Lower leg skin (tissue), 3 donors: ENCODE data around the gene KRTAP9-3.

Experiments
- POLR2A ChIP-seq, 2 donors: fragments of 450-650 bp; IDR thresholded peaks; one replicate each; pipeline ENCODE4 v1.6.1; 2016 to 2017; ENCODE audit warnings: antibody characterized with exemption in 2 of 2, mild to moderate bottlenecking in 1 of 2, moderate library complexity in 1 of 2
- TF ChIP-seq, protein P1 (sequence below), 3 donors: fragments of 450-650 bp; IDR thresholded peaks; one replicate each; pipeline ENCODE4 v1.5.1; 2016; ENCODE audit warnings: antibody characterized with exemption in 3 of 3, mild to moderate bottlenecking in 3 of 3, moderate library complexity in 2 of 3

DNA sequence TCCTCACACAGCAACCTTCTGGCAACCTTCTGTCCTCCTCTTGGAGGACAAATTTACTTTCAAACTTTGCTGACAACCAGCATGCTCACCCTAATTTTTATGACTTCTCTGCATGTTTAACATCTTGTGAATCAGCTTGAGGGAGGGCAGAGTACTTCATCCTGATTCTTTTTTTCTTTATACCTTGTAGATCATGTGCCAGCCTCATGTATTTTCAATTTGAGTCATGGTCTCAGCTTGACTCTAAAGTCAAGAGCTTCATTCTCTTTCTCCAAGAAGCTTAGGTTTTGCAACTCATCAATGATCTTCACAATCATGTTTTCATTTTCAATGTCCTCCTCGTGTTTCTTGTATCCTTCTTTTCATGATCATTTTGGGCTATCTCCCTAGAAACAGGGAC lies 39.6 kb downstream of the KRTAP9-3 start:
- TF ChIP-seq, protein P1, sequence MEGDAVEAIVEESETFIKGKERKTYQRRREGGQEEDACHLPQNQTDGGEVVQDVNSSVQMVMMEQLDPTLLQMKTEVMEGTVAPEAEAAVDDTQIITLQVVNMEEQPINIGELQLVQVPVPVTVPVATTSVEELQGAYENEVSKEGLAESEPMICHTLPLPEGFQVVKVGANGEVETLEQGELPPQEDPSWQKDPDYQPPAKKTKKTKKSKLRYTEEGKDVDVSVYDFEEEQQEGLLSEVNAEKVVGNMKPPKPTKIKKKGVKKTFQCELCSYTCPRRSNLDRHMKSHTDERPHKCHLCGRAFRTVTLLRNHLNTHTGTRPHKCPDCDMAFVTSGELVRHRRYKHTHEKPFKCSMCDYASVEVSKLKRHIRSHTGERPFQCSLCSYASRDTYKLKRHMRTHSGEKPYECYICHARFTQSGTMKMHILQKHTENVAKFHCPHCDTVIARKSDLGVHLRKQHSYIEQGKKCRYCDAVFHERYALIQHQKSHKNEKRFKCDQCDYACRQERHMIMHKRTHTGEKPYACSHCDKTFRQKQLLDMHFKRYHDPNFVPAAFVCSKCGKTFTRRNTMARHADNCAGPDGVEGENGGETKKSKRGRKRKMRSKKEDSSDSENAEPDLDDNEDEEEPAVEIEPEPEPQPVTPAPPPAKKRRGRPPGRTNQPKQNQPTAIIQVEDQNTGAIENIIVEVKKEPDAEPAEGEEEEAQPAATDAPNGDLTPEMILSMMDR (IDR thresholded peaks at IDR 0.05): no peak
- no peak for TF ChIP-seq POLR2A (IDR thresholded peaks at IDR 0.05)
